PC-3 (cell line): ENCODE data around the gene SPSB1.

ENCODE experiments used
- CTCF ChIP-seq: fragments of 300-600 bp; sonication (generic); conservative IDR thresholded peaks from 2 replicates; pipeline ENCODE4 v1.5.1; 2017; ENCODE audit warnings: antibody characterized with exemption, low read depth, mild to moderate bottlenecking, low read length
- EZH2 ChIP-seq: fragments of 300-600 bp; sonication (generic); IDR thresholded peaks from one replicate; pipeline ENCODE4 v1.6.1; 2017; ENCODE audit warnings: antibody characterized with exemption, mild to moderate bottlenecking, low read length; ENCODE audit not compliant: unreplicated experiment

DNA sequence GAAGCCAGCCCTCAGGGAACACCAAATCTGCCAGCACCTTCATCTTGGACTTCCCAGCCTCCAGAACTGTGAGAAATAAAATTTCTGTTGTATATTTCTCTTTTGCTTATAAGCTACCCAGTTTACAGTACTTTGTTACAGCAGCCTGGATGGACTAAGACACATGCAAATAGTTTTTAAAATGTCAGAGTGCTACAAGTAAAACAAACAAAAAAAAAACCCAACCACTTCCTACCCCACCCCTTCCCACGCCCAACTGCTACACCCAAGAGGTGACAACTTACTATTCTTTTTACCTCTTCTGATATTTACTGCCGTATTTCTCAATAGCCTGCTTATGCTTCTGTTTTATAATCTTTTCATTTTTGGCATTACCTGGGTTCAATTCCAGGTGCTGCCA, 8.6 kb upstream of the SPSB1 start:
- TF ChIP-seq CTCF (no peak), EZH2 (no peak)
